ENCODE measurements around the gene LSM3. TPM values are rescaled to one million over a fixed set of nuclear protein-coding genes. Genes with fewer than 3 reads are reported as not detected.

Gene LSM3
- total RNA-seq, 2 donors from 2014 or later, result 15.0 to 15.4 TPM

- peaks cover 0 to 14% of the 10 kb centered on the region in 2 donors for H3K4me1 ChIP-seq
- DNase-seq (ENCODE audit: low spot score), result no peak
Measured at GRCh38 chr3:14132120-14132519, 46.5 kb upstream of the LSM3 start.

GRCh38 chr3:14132689-14133088, 45.9 kb upstream of the LSM3 start:
- DNase-seq (ENCODE audit: low spot score), result no peak
- no peak for TF ChIP-seq CTCF (IDR thresholded peaks at IDR 0.05)
- Histone ChIP-seq H3K4me3 (no peak overlapping the region), H3K9me3 (no peaks in the 10 kb centered on the region), H3K27ac (no peak overlapping the region), H3K27me3 (no peaks in the 10 kb centered on the region), H3K4me1 (peaks cover 0 to 13% of the 10 kb centered on the region in 2 donors), H3K36me3 (peaks cover 87% of the 10 kb centered on the region)

More at GRCh38 chr3:14132120-14132519, 46.5 kb upstream of the LSM3 start:
- H3K36me3 ChIP-seq, result peaks cover 82% of the 10 kb centered on the region
- TF ChIP-seq CTCF (IDR thresholded peaks at IDR 0.05), result no peak
- no peak overlapping the region for H3K27ac ChIP-seq
- no peak overlapping the region for H3K4me3 ChIP-seq
- H3K9me3 ChIP-seq, result no peaks in the 10 kb centered on the region
- H3K27me3 ChIP-seq, result no peaks in the 10 kb centered on the region

GRCh38 chr3:14133188-14133800, 45.3 kb upstream of the LSM3 start:
- Histone ChIP-seq H3K9me3 (no peaks in the 10 kb centered on the region), H3K27ac (no peak overlapping the region), H3K4me1 (peaks cover 0 to 17% of the 10 kb centered on the region in 2 donors), H3K27me3 (no peaks in the 10 kb centered on the region), H3K4me3 (no peak overlapping the region), H3K36me3 (peaks cover 87% of the 10 kb centered on the region)
- no peak for DNase-seq (ENCODE audit: low spot score)
- TF ChIP-seq CTCF (IDR thresholded peaks at IDR 0.05), result no peak

- H3K36me3 ChIP-seq, result peaks cover 92% of the 10 kb centered on the region
- no peak for DNase-seq (ENCODE audit: low spot score)
- no peak overlapping the region for H3K4me3 ChIP-seq
- no peak for TF ChIP-seq CTCF (IDR thresholded peaks at IDR 0.05)
- H3K27me3 ChIP-seq, result no peaks in the 10 kb centered on the region
- peaks cover 0 to 23% of the 10 kb centered on the region in 2 donors for H3K4me1 ChIP-seq
- no peaks in the 10 kb centered on the region for H3K9me3 ChIP-seq
- H3K27ac ChIP-seq, result no peak overlapping the region
Measured at GRCh38 chr3:14133876-14134275, 44.7 kb upstream of the LSM3 start.

- H3K36me3 ChIP-seq, result peaks cover 95% of the 10 kb centered on the region
- H3K4me1 ChIP-seq, result peaks cover 0 to 23% of the 10 kb centered on the region in 2 donors
- no peak overlapping the region for H3K4me3 ChIP-seq
- H3K9me3 ChIP-seq, result no peaks in the 10 kb centered on the region
- TF ChIP-seq CTCF (IDR thresholded peaks at IDR 0.05), result no peak
- no peak overlapping the region for H3K27ac ChIP-seq
- H3K27me3 ChIP-seq, result no peaks in the 10 kb centered on the region
- no peak for DNase-seq (ENCODE audit: low spot score)
Measured at GRCh38 chr3:14134291-14134690, 44.3 kb upstream of the LSM3 start.

GRCh38 chr3:14135581-14135980, 43.0 kb upstream of the LSM3 start:
- no peak for TF ChIP-seq CTCF (IDR thresholded peaks at IDR 0.05)
- Histone ChIP-seq H3K4me3 (no peak overlapping the region), H3K36me3 (peaks cover 94% of the 10 kb centered on the region), H3K9me3 (no peaks in the 10 kb centered on the region), H3K27me3 (no peaks in the 10 kb centered on the region), H3K27ac (no peak overlapping the region), H3K4me1 (peaks cover 0 to 27% of the 10 kb centered on the region in 2 donors)
- DNase-seq (ENCODE audit: low spot score), result no peak

Measured in right atrium auricular region (tissue), 2 donors.